GM12872 (cell line): ENCODE data around the gene VTI1A.

Experiments used
- CTCF ChIP-seq: IDR thresholded peaks from 3 replicates; pipeline ENCODE4 v1.5.1; 2011; ENCODE audit warnings: low read depth, mild to moderate bottlenecking, low read length, moderate library complexity; ENCODE audit not compliant: insufficient read depth

Gene VTI1A

DNA sequence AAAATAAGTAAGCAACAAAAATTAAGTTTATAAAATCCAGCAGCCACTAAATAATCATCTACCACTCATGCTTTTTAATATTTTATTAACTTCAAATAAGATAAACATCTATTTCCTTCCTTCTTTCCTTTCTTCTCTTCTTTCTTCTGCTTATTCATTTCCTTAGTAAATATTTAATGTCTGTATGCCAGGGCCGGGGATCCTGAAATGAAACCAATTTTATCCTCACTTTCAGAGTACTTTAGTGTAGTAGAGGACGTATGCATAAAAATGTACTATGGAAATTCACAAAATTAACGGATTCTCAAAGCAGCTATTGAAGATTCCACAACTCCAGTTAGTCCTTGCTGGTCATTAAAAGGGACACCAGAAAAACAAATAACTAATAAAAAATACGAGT is 224.7 kb downstream of the VTI1A start:
- no peak for TF ChIP-seq CTCF

DNA sequence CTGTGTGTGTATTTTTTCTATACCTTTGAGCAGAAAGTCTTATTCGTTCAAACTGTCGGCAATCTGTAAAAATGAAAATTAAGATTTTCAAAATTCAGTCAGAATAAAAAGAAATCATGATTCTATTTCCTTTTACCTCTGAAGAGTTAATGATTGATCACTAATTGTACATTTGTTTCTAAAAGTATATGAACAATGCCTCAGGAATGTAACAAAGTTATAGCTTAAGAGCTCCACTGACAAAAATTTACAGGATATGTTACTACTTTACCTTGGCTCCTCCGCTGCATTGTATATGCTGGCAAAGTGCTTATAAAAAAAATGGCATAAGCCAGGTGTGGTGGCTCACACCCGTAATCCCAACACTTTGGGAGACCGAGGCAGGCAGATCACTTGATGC is 225.7 kb downstream of the VTI1A start:
- no peak for TF ChIP-seq CTCF

- no peak for TF ChIP-seq CTCF
These were observed 228.6 kb downstream of the VTI1A start for GRCh38 chr10:112675560-112676083.

DNA sequence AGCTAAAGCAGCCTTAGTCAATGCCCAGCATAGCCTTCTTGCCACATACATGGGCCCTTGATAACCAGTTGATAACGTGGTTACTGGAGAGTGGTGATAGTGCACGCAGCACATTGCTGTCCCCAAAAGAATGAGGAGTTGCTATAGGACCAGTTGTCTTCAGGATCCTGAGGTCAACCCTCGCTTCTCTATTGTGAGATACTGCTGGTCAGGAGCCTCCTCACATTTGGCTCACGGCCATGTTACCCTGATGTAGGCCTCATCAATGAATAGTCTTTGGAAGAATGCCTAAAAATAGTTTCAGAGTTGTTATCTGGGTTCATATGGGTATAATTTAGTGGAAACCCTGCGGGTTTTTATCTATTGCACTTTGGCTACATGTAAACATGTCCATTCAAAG is 230.7 kb downstream of the VTI1A start:
- TF ChIP-seq CTCF, result no peak

- no peak for TF ChIP-seq CTCF
These were observed 231.6 kb downstream of the VTI1A start for GRCh38 chr10:112678581-112678980.

- no peak for TF ChIP-seq CTCF
These were observed 232.0 kb downstream of the VTI1A start for GRCh38 chr10:112678987-112679386.

GRCh38 chr10:112679392-112679791 is 232.4 kb downstream of the VTI1A start:
- TF ChIP-seq CTCF, result no peak

- TF ChIP-seq CTCF, result no peak
These were observed 233.6 kb downstream of the VTI1A start for GRCh38 chr10:112680586-112680985.
